Endothelial cell of umbilical vein (primary cell): ENCODE data around the gene CTIF. TPM values are rescaled to one million over a fixed set of nuclear protein-coding genes. Genes with fewer than 3 reads are reported as not detected.
A peak's percentile ranks its signal among the peaks of the same experiment; 100 is the strongest.

Source experiments
- BruUV-seq: library from RNA; stranded (reverse); fragments of 400-500 nt; replicated peaks from 2 replicates; lab custom pipeline; 2021; lab: Mats Ljungman, UMichigan
- CTCF ChIA-PET: fragments of 300-600, 350-600 bp; sonication (Branson Sonifier 250); formaldehyde crosslinking; loops from one replicate; lab custom pipeline; 2021; ENCODE audit warnings: antibody characterized with exemption, inconsistent platforms; lab: Charles Lee
- POLR2A ChIA-PET: fragments of 300-600, 350-600 bp; sonication (Branson Sonifier 250); formaldehyde crosslinking; loops from one replicate; lab custom pipeline; 2021; ENCODE audit warnings: antibody characterized with exemption, inconsistent platforms; lab: Charles Lee
- DNase-seq: peaks from one replicate; pipeline ENCODE4 v3.0.0-alpha.2; 2011; ENCODE audit warnings: low read depth, low spot score
- FAIRE-seq: peaks from 2 replicates; lab custom pipeline; 2011; peaks lifted over from hg19 to GRCh38; lab: Jason Lieb, UNC
- H2AFZ ChIP-seq: 2 replicates; pipeline ENCODE4 v1.6.0; 2012; ENCODE audit warnings: low read depth, low read length, control low read depth, inconsistent platforms
- H3K27ac ChIP-seq: 2 replicates; pipeline ENCODE4 v1.5.1; 2011; ENCODE audit warnings: low read depth, mild to moderate bottlenecking, control low read depth, low read length, moderate library complexity; ENCODE audit not compliant: insufficient read depth
- H3K27me3 ChIP-seq, 2 experiments: 2 replicates each; pipeline versions ENCODE4 v1.6.0 to v1.6.1; 2011; ENCODE audit warnings: low read length in 2 of 2, mixed read lengths in 1 of 2; ENCODE audit not compliant: control insufficient read depth in 2 of 2, insufficient read depth in 2 of 2
- H3K36me3 ChIP-seq, 2 experiments: 2 replicates in 1 of 2; 3 replicates in 1 of 2; pipeline ENCODE4 v1.5.1; 2011; ENCODE audit warnings: low read length in 2 of 2, mild to moderate bottlenecking in 1 of 2, moderate library complexity in 1 of 2; ENCODE audit not compliant: control insufficient read depth in 2 of 2, insufficient read depth in 2 of 2; ENCODE audit errors: extremely low read depth in 1 of 2
- H3K4me1 ChIP-seq: 3 replicates; pipeline ENCODE4 v1.5.1; 2011; ENCODE audit warnings: mild to moderate bottlenecking, low read length; ENCODE audit not compliant: control insufficient read depth, insufficient read depth; ENCODE audit errors: extremely low read depth
- H3K4me2 ChIP-seq: 2 replicates; pipeline ENCODE4 v1.6.1; 2011; ENCODE audit warnings: low read length, control low read depth, mixed read lengths; ENCODE audit not compliant: insufficient read depth
- H3K4me3 ChIP-seq, 3 experiments: fragments of 200-600 bp in 1 of 3; sonication (generic), shearing (Covaris generic) in 1 of 3; replicated peaks in 1 of 3; 2 replicates each; pipeline ENCODE4 v1.5.1; 2011 to 2016; ENCODE audit warnings: control low read depth in 3 of 3, low read length in 3 of 3, mild to moderate bottlenecking in 2 of 3, inconsistent platforms in 1 of 3, low read depth in 1 of 3, moderate library complexity in 1 of 3; ENCODE audit not compliant: insufficient read depth in 1 of 3
- H3K79me2 ChIP-seq: 2 replicates; pipeline ENCODE4 v1.6.0; 2012; ENCODE audit warnings: low read length, inconsistent platforms; ENCODE audit not compliant: control insufficient read depth, insufficient read depth
- H3K9ac ChIP-seq: replicated peaks from 2 replicates; pipeline ENCODE3; 2011; ENCODE audit warnings: low read length, control low read depth; ENCODE audit not compliant: insufficient read depth; ENCODE audit errors: extremely low read depth
- H3K9me1 ChIP-seq: replicated peaks from 3 replicates; pipeline ENCODE4 v1.6.0; 2011; ENCODE audit warnings: mild to moderate bottlenecking, low read length; ENCODE audit not compliant: control insufficient read depth, insufficient read depth; ENCODE audit errors: extremely low read depth
- H3K9me3 ChIP-seq: replicated peaks from 2 replicates; pipeline ENCODE4 v1.5.1; 2012; ENCODE audit warnings: low read length, inconsistent platforms; ENCODE audit not compliant: control insufficient read depth, insufficient read depth
- H4K20me1 ChIP-seq: replicated peaks from 2 replicates; pipeline ENCODE3; 2011; ENCODE audit warnings: mild to moderate bottlenecking, low read length; ENCODE audit not compliant: control insufficient read depth, insufficient read depth; ENCODE audit errors: extremely low read depth
- EZH2 ChIP-seq: IDR thresholded peaks from 2 replicates; pipeline ENCODE4 v1.6.1; 2012; ENCODE audit warnings: borderline replicate concordance, low read depth, mild to moderate bottlenecking, moderate library complexity, low read length, inconsistent platforms; ENCODE audit not compliant: severe bottlenecking
- FOS ChIP-seq: IDR thresholded peaks from 2 replicates; pipeline ENCODE4 v1.6.1; 2011; ENCODE audit warnings: mild to moderate bottlenecking, low read length, moderate library complexity, borderline replicate concordance; ENCODE audit not compliant: insufficient read depth
- GATA2 ChIP-seq: IDR thresholded peaks from 2 replicates; pipeline ENCODE4 v1.7.0; 2011; ENCODE audit warnings: low read depth, mild to moderate bottlenecking, moderate library complexity, mixed read lengths, low read length; ENCODE audit not compliant: insufficient read length, insufficient read depth
- JUN ChIP-seq: IDR thresholded peaks from 2 replicates; pipeline ENCODE4 v1.6.1; 2011; ENCODE audit warnings: borderline replicate concordance, low read depth; ENCODE audit not compliant: insufficient read length, insufficient read depth
- MYC ChIP-seq: IDR thresholded peaks from one replicate; pipeline ENCODE4 v1.6.1; 2011; ENCODE audit warnings: mild to moderate bottlenecking, low read depth, low read length
- POLR2A ChIP-seq: IDR thresholded peaks from 2 replicates; pipeline ENCODE4 v1.6.1; 2012; ENCODE audit warnings: low read depth, mild to moderate bottlenecking, control low read depth, low read length
- POLR2AphosphoS5 ChIP-seq: IDR thresholded peaks from 2 replicates; pipeline ENCODE4 v1.6.1; 2012; ENCODE audit warnings: low read depth, mild to moderate bottlenecking, control low read depth, low read length, moderate library complexity; ENCODE audit not compliant: insufficient read depth
- dilution Hi-C: fragments of 300-500 bp; cut with MboI; formaldehyde crosslinking; loops from one replicate; pipeline ENCODE4 v1.15.0; 2019; ENCODE audit warnings: low sequenced_read_pairs; ENCODE audit not compliant: extremely low pct_ligation_motif_present
- intact Hi-C: fragments of 100-400 bp; cut with micrococcal nuclease; formaldehyde crosslinking; loops from one replicate; pipeline ENCODE4 v1.10.0; 2022
- polyA plus RNA-seq, 4 experiments: library from polyadenylated mRNA; depleted of rRNA in 3 of 4; stranded (reverse) in 3 of 4; unstranded in 1 of 4; fragments of >200 nt; gene quantifications; 2 replicates each; pipeline versions ENCODE4 v1.2.1 to v1.2.3, GENCODE V29; 2011 to 2012; ENCODE audit warnings: missing spikeins in 1 of 4
- total RNA-seq: library from RNA; stranded (reverse); gene quantifications from 2 replicates; pipeline ENCODE4 v1.2.3, GENCODE V29; 2021
- TF ChIP-seq, protein P1 (sequence below), 2 donors: IDR thresholded peaks; 1 replicate in 1 of 2; 2 replicates in 1 of 2; pipeline ENCODE4 v1.5.1; 2011; ENCODE audit warnings: low read length in 2 of 2, mild to moderate bottlenecking in 2 of 2, moderate library complexity in 2 of 2, control low read depth in 1 of 2, inconsistent platforms in 1 of 2, low read depth in 1 of 2; ENCODE audit not compliant: insufficient read depth in 1 of 2; ENCODE audit errors: extremely low read depth in 1 of 2
- TF ChIP-seq, protein P2 (sequence below): IDR thresholded peaks from 2 replicates; pipeline ENCODE4 v1.6.1; 2011; ENCODE audit not compliant: insufficient read depth, insufficient read length

CTIF gene
- total and polyA plus RNA-seq, 2 donors (not counting 3 experiments of a cell fraction or from before 2014, with no cell fraction given): 20.9 to 57.7 TPM

DNA sequence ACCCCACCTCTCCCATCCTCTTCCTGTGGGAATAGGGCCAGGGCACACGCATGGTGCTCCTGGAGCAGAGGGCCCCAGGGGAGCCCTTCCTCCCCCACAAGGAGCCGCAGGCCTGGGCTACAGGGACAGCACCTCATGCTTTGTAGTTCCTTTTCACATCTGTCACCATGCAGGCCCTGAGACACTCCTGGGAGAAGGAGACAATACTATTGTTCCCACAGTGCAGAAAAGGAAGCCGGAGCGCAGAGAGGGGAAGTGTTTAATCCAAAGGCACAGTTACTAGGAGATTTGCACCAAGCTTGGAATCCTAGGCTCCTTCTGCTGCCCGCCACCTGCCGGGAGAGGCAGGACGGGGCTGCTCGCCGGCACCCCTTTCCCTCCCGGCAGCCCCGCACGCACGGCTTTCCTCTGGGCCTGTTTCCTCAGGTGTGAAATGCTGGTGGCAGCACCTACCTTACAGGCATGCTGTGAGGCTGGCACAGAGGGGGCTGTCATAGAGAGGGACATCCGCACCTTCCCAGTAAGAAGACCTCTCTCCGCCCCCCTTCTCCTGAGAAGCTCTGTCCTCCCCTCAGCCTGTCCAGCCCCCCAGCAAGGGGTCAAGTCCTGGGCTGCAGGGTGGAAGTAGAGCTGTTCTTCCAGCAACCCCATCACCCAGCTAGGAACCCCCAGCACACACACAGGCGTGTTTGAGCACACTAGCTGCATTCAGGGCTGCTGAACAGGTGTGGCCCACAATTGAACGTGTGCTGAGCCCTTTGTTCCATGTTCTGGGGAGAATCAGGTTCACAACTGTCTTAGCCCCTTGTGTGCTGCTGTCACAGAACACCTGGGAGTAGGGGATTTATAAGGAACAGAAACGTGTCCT lies 349.3 kb downstream of the CTIF start:
- Histone ChIP-seq H3K36me3 (no peaks in the 10 kb centered on the region), H3K79me2 (no peaks in the 10 kb centered on the region), H3K9me3 (no peaks in the 10 kb centered on the region), H3K9ac (no peak overlapping the region), H3K27ac (no peak overlapping the region), H4K20me1 (no peaks in the 10 kb centered on the region), H3K4me2 (no peak overlapping the region), H2AFZ (no peak overlapping the region), H3K27me3 (no peaks in the 10 kb centered on the region), H3K4me3 (no peak overlapping the region), H3K9me1 (no peaks in the 10 kb centered on the region), H3K4me1 (peaks cover 3% of the 10 kb centered on the region)
- no peak for TF ChIP-seq MYC
- TF ChIP-seq, protein P1, sequence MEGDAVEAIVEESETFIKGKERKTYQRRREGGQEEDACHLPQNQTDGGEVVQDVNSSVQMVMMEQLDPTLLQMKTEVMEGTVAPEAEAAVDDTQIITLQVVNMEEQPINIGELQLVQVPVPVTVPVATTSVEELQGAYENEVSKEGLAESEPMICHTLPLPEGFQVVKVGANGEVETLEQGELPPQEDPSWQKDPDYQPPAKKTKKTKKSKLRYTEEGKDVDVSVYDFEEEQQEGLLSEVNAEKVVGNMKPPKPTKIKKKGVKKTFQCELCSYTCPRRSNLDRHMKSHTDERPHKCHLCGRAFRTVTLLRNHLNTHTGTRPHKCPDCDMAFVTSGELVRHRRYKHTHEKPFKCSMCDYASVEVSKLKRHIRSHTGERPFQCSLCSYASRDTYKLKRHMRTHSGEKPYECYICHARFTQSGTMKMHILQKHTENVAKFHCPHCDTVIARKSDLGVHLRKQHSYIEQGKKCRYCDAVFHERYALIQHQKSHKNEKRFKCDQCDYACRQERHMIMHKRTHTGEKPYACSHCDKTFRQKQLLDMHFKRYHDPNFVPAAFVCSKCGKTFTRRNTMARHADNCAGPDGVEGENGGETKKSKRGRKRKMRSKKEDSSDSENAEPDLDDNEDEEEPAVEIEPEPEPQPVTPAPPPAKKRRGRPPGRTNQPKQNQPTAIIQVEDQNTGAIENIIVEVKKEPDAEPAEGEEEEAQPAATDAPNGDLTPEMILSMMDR (IDR thresholded peaks at IDR 0.05; ENCODE audit: extremely low read depth in 1 of 2, insufficient read depth in 1 of 2, low read depth in 1 of 2, low read length in 2 of 2): peak in 1 of 2 donors; percentile 36
- POLR2A ChIA-PET: no interaction called here
- CTCF ChIA-PET: no interaction called here
- peak; percentile 61 for DNase-seq
- dilution Hi-C loops (no loop called here), intact Hi-C loops (no loop called here)
- BruUV-seq: no TSS peak
- FAIRE-seq: peak; percentile 73

DNA sequence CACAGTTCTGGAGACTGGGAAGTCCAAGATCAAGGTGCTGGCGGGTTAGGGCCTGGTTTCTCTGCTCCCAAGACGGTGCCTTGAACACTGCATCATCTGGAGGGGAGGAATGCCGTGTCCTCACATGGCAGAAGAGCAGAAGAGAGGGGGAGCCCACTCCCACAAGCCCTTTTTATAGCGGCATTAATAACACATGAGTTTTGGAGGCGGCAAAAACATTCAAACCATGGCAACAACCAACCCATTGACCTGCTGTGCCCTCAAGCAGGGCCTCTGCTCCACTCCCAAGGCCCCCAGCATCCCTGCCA lies 349.9 kb downstream of the CTIF start:
- no peak overlapping the region for H3K27ac ChIP-seq
- no TSS peak for BruUV-seq
- H3K4me3 ChIP-seq: no peak overlapping the region
- H3K4me1 ChIP-seq: peaks cover 3% of the 10 kb centered on the region
- DNase-seq (no peak), FAIRE-seq (no peak)
- no peak overlapping the region for H2AFZ ChIP-seq
- POLR2A ChIA-PET: no interaction called here
- H3K9me3 ChIP-seq: no peaks in the 10 kb centered on the region
- TF ChIP-seq GATA2: no peak
- no peak for TF ChIP-seq POLR2AphosphoS5
- no peak for TF ChIP-seq POLR2A
- TF ChIP-seq, protein P2, sequence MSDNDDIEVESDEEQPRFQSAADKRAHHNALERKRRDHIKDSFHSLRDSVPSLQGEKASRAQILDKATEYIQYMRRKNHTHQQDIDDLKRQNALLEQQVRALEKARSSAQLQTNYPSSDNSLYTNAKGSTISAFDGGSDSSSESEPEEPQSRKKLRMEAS: no peak
- no peak for TF ChIP-seq EZH2
- TF ChIP-seq JUN: no peak
- TF ChIP-seq, protein P1 (IDR thresholded peaks at IDR 0.05; ENCODE audit: extremely low read depth in 1 of 2, insufficient read depth in 1 of 2, low read depth in 1 of 2, low read length in 2 of 2): no peak
- no peak for TF ChIP-seq FOS
- no peak for TF ChIP-seq MYC
- H3K9ac ChIP-seq: no peak overlapping the region
- no peak overlapping the region for H3K4me2 ChIP-seq
- no peaks in the 10 kb centered on the region for H3K79me2 ChIP-seq
- no peaks in the 10 kb centered on the region for H3K36me3 ChIP-seq
- no peaks in the 10 kb centered on the region for H4K20me1 ChIP-seq
- dilution Hi-C loops (no loop called here), intact Hi-C loops (no loop called here)
- CTCF ChIA-PET: no interaction called here
- no peaks in the 10 kb centered on the region for H3K27me3 ChIP-seq
- H3K9me1 ChIP-seq: no peaks in the 10 kb centered on the region
